HEK293 (cell line): ENCODE data around the gene UBASH3B.

ENCODE experiments used
- CTCF ChIA-PET: fragments of 350-600 bp; formaldehyde crosslinking; extraction: SDS; loops from one replicate; lab custom pipeline; 2021; ENCODE audit warnings: antibody characterized with exemption; lab: Yijun Ruan, JAX
- POLR2A ChIA-PET: fragments of 300-600 bp; formaldehyde crosslinking; extraction: SDS; loops from one replicate; lab custom pipeline; 2020; ENCODE audit warnings: antibody characterized with exemption, inconsistent platforms; lab: Yijun Ruan, JAX
- H3K27ac ChIP-seq: fragments of 200-500 bp; sonication (Bioruptor generic); 2 replicates; pipeline ENCODE4 v1.5.1; 2014; ENCODE audit warnings: low read depth, low read length, control low read depth, inconsistent platforms; ENCODE audit errors: extremely low read depth
- H3K36me3 ChIP-seq, 2 experiments: fragments of 200-500 bp in 1 of 2; sonication (Bioruptor generic) in 1 of 2; 1 replicate in 1 of 2; 2 replicates in 1 of 2; pipeline ENCODE4 v1.5.1; 2014 to 2017; ENCODE audit warnings: inconsistent platforms in 2 of 2, low read length in 2 of 2; ENCODE audit not compliant: control insufficient read depth in 2 of 2, insufficient read depth in 1 of 2
- H3K4me1 ChIP-seq: fragments of 200-500 bp; sonication (Bioruptor generic); 2 replicates; pipeline ENCODE4 v1.5.1; 2014; ENCODE audit warnings: mild to moderate bottlenecking, low read length, inconsistent platforms; ENCODE audit not compliant: control insufficient read depth, insufficient read depth
- H3K4me3 ChIP-seq: 2 replicates; pipeline ENCODE4 v1.5.1; 2011; ENCODE audit warnings: low read depth, mild to moderate bottlenecking, control low read depth, low read length, moderate library complexity
- H3K9me3 ChIP-seq: fragments of 200-500 bp; sonication (Bioruptor generic); 2 replicates; pipeline ENCODE4 v1.5.1; 2014; ENCODE audit warnings: low read depth, low read length, inconsistent platforms; ENCODE audit not compliant: control insufficient read depth, insufficient read depth
- GLI2 ChIP-seq: fragments of 450-650 bp; formaldehyde crosslinking; IDR thresholded peaks from 2 replicates; pipeline ENCODE4; 2017; ENCODE audit warnings: missing biosample characterization, missing genetic modification characterization, low read depth, borderline replicate concordance
- HIC1 ChIP-seq: fragments of 450-650 bp; formaldehyde crosslinking; IDR thresholded peaks from 2 replicates; pipeline ENCODE4 v1.5.1; 2016; ENCODE audit warnings: missing biosample characterization, missing genetic modification characterization
- HOXC10 ChIP-seq: sonication (generic); formaldehyde crosslinking; IDR thresholded peaks from 2 replicates; pipeline ENCODE4 v1.8.1; 2023; ENCODE audit warnings: mild to moderate bottlenecking, missing genetic modification reagents
- KLF7 ChIP-seq: fragments of 450-650 bp; formaldehyde crosslinking; IDR thresholded peaks from 2 replicates; pipeline ENCODE4 v1.5.1; 2016; ENCODE audit warnings: missing biosample characterization, missing genetic modification characterization, borderline replicate concordance
- MZF1 ChIP-seq: fragments of 450-650 bp; formaldehyde crosslinking; IDR thresholded peaks from 2 replicates; pipeline ENCODE4 v1.5.1; 2017; ENCODE audit warnings: missing biosample characterization, missing genetic modification characterization, borderline replicate concordance
- PRDM1 ChIP-seq: fragments of 450-650 bp; formaldehyde crosslinking; IDR thresholded peaks from 2 replicates; pipeline ENCODE4; 2016; ENCODE audit warnings: missing biosample characterization, missing genetic modification characterization
- SALL2 ChIP-seq: fragments of 450-650 bp; formaldehyde crosslinking; IDR thresholded peaks from 2 replicates; pipeline ENCODE4 v1.5.0; 2017; ENCODE audit warnings: missing biosample characterization, mild to moderate bottlenecking, missing genetic modification characterization, borderline replicate concordance
- TCF7L2 ChIP-seq: IDR thresholded peaks from 2 replicates; pipeline ENCODE4 v1.6.1; 2011; ENCODE audit warnings: low read depth, mild to moderate bottlenecking, inconsistent platforms, low read length, moderate library complexity, borderline replicate concordance
- ZBTB49 ChIP-seq: fragments of 450-650 bp; formaldehyde crosslinking; IDR thresholded peaks from 2 replicates; pipeline ENCODE4 v1.5.1; 2016; ENCODE audit warnings: missing biosample characterization, missing genetic modification characterization, low read depth
- ZIC2 ChIP-seq: fragments of 450-650 bp; formaldehyde crosslinking; IDR thresholded peaks from 2 replicates; pipeline ENCODE4 v1.5.1; 2016; ENCODE audit warnings: missing biosample characterization, missing genetic modification characterization
- ZNF19 ChIP-seq: fragments of 450-650 bp; formaldehyde crosslinking; IDR thresholded peaks from 2 replicates; pipeline ENCODE4; 2016; ENCODE audit warnings: missing biosample characterization, missing genetic modification characterization, low read depth
- ZNF202 ChIP-seq: fragments of 450-650 bp; formaldehyde crosslinking; IDR thresholded peaks from 2 replicates; pipeline ENCODE4 v1.5.1; 2016; ENCODE audit warnings: missing biosample characterization, missing genetic modification characterization, borderline replicate concordance
- ZNF223 ChIP-seq: fragments of 450-650 bp; formaldehyde crosslinking; IDR thresholded peaks from 2 replicates; pipeline ENCODE4 v1.5.1; 2016; ENCODE audit warnings: missing biosample characterization, missing genetic modification characterization
- ZNF280D ChIP-seq: fragments of 450-650 bp; formaldehyde crosslinking; IDR thresholded peaks from 2 replicates; pipeline ENCODE4 v1.5.1; 2016; ENCODE audit warnings: missing biosample characterization, missing genetic modification characterization
- ZNF311 ChIP-seq: fragments of 450-650 bp; formaldehyde crosslinking; IDR thresholded peaks from 2 replicates; pipeline ENCODE4 v1.5.1; 2017; ENCODE audit warnings: missing biosample characterization, missing genetic modification characterization, borderline replicate concordance
- ZNF341 ChIP-seq: fragments of 450-650 bp; formaldehyde crosslinking; IDR thresholded peaks from 2 replicates; pipeline ENCODE4; 2016; ENCODE audit warnings: low read depth, missing biosample characterization, missing genetic modification characterization
- ZNF510 ChIP-seq: fragments of 450-650 bp; formaldehyde crosslinking; IDR thresholded peaks from 2 replicates; pipeline ENCODE4 v1.5.1; 2018; ENCODE audit warnings: mild to moderate bottlenecking, missing genetic modification characterization, missing biosample characterization; ENCODE audit not compliant: insufficient replicate concordance
- ZNF654 ChIP-seq: fragments of 450-650 bp; formaldehyde crosslinking; IDR thresholded peaks from 2 replicates; pipeline ENCODE4 v1.5.1; 2016; ENCODE audit warnings: low read depth, missing biosample characterization, missing genetic modification characterization
- ZNF658 ChIP-seq: fragments of 450-650 bp; formaldehyde crosslinking; IDR thresholded peaks from 2 replicates; pipeline ENCODE4; 2016; ENCODE audit warnings: missing biosample characterization, missing genetic modification characterization
- ZNF664 ChIP-seq: fragments of 450-650 bp; formaldehyde crosslinking; IDR thresholded peaks from 2 replicates; pipeline ENCODE4 v1.5.1; 2016; ENCODE audit warnings: missing biosample characterization, missing genetic modification characterization
- ZNF707 ChIP-seq: fragments of 450-650 bp; formaldehyde crosslinking; IDR thresholded peaks from 2 replicates; pipeline ENCODE4 v1.5.1; 2016; ENCODE audit warnings: missing biosample characterization, missing genetic modification characterization
- ZNF776 ChIP-seq: fragments of 450-650 bp; formaldehyde crosslinking; IDR thresholded peaks from 2 replicates; pipeline ENCODE4 v1.5.0; 2017; ENCODE audit warnings: missing biosample characterization, missing genetic modification characterization, borderline replicate concordance
- ZNF837 ChIP-seq: fragments of 450-650 bp; formaldehyde crosslinking; IDR thresholded peaks from 2 replicates; pipeline ENCODE4 v1.5.1; 2016; ENCODE audit warnings: missing biosample characterization, missing genetic modification characterization
- ZNF843 ChIP-seq: fragments of 450-650 bp; formaldehyde crosslinking; IDR thresholded peaks from 2 replicates; pipeline ENCODE4 v1.5.1; 2016; ENCODE audit warnings: missing biosample characterization, missing genetic modification characterization
- ZSCAN30 ChIP-seq: fragments of 450-650 bp; IDR thresholded peaks from 2 replicates; pipeline ENCODE4 v1.5.1; 2018; ENCODE audit warnings: missing biosample characterization, mild to moderate bottlenecking, missing genetic modification characterization, moderate library complexity
- ZSCAN4 ChIP-seq: fragments of 450-650 bp; formaldehyde crosslinking; IDR thresholded peaks from 2 replicates; pipeline ENCODE4 v1.5.1; 2017; ENCODE audit warnings: missing biosample characterization, missing genetic modification characterization
- ZSCAN5A ChIP-seq: fragments of 450-650 bp; formaldehyde crosslinking; IDR thresholded peaks from 2 replicates; pipeline ENCODE4 v1.5.1; 2016; ENCODE audit warnings: missing biosample characterization, missing genetic modification characterization

The UBASH3B gene

GRCh38 chr11:122682464-122682863, 26.9 kb downstream of the UBASH3B start:
- TF ChIP-seq TCF7L2 (no peak), ZSCAN4 (tag by site-specific recombination) (no peak), ZSCAN30 (no peak), HOXC10 (CRISPR knock-in tag) (no peak), ZNF280D (no peak), HIC1 (tag by site-specific recombination) (no peak), ZSCAN5A (tag by site-specific recombination) (no peak), ZNF510 (tag by site-specific recombination) (no peak), MZF1 (no peak), ZNF311 (tag by site-specific recombination) (no peak), GLI2 (tag by site-specific recombination) (no peak), KLF7 (tag by site-specific recombination) (no peak), ZNF202 (tag by site-specific recombination) (no peak), SALL2 (tag by site-specific recombination) (no peak)
- CTCF ChIA-PET: interaction anchor here (0.5 kb wide), 1 partner anchor 20 kb away, joined by 3 read pairs; no protein-coding TSS in a partner anchor
- POLR2A ChIA-PET: no interaction called here
- H3K36me3 ChIP-seq: no peaks in the 10 kb centered on the region
- H3K4me1 ChIP-seq: no peaks in the 10 kb centered on the region
- no peak overlapping the region for H3K27ac ChIP-seq
- H3K9me3 ChIP-seq: no peaks in the 10 kb centered on the region
- H3K4me3 ChIP-seq: no peak overlapping the region

- ChIA-PET CTCF (no interaction called here), POLR2A (interaction anchor here (1.6 kb wide), 1 partner anchor 29 kb away, joined by 3 read pairs; the partner anchor contains the start of gene UBASH3B)
- H3K36me3 ChIP-seq: no peaks in the 10 kb centered on the region
- H3K4me3 ChIP-seq: no peak overlapping the region
- no peaks in the 10 kb centered on the region for H3K9me3 ChIP-seq
- H3K27ac ChIP-seq: no peak overlapping the region
- no peaks in the 10 kb centered on the region for H3K4me1 ChIP-seq
- TF ChIP-seq PRDM1 (tag by site-specific recombination) (no peak), ZNF664 (tag by site-specific recombination) (no peak), ZIC2 (no peak), ZSCAN30 (no peak), ZNF658 (tag by site-specific recombination) (no peak), ZNF19 (tag by site-specific recombination) (no peak), ZBTB49 (tag by site-specific recombination) (no peak), ZNF843 (tag by site-specific recombination) (no peak), ZNF837 (tag by site-specific recombination) (no peak), ZNF707 (tag by site-specific recombination) (no peak), ZNF223 (tag by site-specific recombination) (no peak), ZNF776 (no peak), ZNF654 (no peak), ZNF341 (tag by site-specific recombination) (no peak)
These were observed 29.5 kb downstream of the UBASH3B start for GRCh38 chr11:122685041-122685440.
